Left hindlimb (tissue), 1 donor: ENCODE measurements around the gene TMEM89.

Source experiments
- DNase-seq: peaks from one replicate; pipeline ENCODE4 v3.0.0-alpha.2; 2018

Gene TMEM89

GRCh38 chr3:48585411-48585810 is 36.2 kb downstream of the TMEM89 start:
- DNase-seq = no peak

GRCh38 chr3:48584836-48585235 is 36.7 kb downstream of the TMEM89 start:
- DNase-seq = no peak

- DNase-seq = no peak
Measured at GRCh38 chr3:48581621-48582481, 39.7 kb downstream of the TMEM89 start.

GRCh38 chr3:48576647-48577046 is 44.9 kb downstream of the TMEM89 start:
- DNase-seq = no peak

- DNase-seq = no peak
Measured at GRCh38 chr3:48575366-48575765, 46.2 kb downstream of the TMEM89 start.

GRCh38 chr3:48573973-48574585 is 47.5 kb downstream of the TMEM89 start:
- no peak for DNase-seq

GRCh38 chr3:48572517-48572916 is 49.1 kb downstream of the TMEM89 start:
- DNase-seq = no peak

GRCh38 chr3:48571938-48572337 is 49.6 kb downstream of the TMEM89 start:
- DNase-seq = no peak
